Measurements from ENCODE around the gene NLGN3.

The NLGN3 gene

DNA sequence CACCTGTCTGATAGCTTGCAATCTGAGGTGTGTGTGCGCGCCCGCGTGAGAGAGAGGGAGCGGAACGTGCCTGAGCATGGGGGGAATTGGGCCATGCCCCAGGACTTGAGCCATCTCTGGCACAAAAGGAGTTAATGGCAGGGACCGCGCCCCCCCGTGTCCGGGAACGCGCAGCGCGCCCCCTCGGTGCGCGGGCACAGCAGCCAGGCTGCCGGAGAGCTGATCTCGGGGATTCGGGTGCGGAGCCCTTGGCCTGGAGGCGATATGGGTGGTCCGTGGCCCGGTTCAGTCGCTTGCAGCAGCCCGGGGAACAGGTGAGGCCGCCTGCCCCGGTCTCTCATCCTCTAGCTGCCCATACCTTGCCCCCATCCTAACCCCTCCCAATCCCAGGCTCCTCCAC lies at the start of gene NLGN3:
NLGN3 (plus strand) TSS at position 191 of the 400 bp plus-strand sequence. CDS start 2,909 bp downstream, outside the sequence.
- in situ Hi-C loops (cut with MboI; ENCODE audit: low sequenced_read_pairs) = no loop called here

DNA sequence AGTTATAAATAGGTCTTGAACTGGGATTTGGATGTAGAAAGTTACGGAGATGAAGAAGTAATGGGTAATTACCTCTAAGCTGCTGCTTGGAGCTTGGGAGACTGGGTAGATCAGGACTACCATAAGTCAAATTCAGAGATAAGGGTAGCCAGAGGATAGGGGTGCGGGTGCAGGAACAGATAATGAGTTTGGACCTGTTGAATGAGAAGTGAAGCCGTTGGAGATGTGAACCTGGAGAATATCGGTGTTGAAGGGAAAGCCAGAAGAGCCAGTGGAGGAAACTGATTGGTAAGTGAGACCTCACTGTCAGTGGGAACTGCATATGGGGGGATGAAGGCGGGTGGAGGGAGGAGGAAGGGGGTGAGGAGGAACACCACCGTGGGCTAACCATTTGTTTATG lies 49.6 kb upstream of the NLGN3 start:
- in situ Hi-C loops (cut with MboI; ENCODE audit: low sequenced_read_pairs) = no loop called here

DNA sequence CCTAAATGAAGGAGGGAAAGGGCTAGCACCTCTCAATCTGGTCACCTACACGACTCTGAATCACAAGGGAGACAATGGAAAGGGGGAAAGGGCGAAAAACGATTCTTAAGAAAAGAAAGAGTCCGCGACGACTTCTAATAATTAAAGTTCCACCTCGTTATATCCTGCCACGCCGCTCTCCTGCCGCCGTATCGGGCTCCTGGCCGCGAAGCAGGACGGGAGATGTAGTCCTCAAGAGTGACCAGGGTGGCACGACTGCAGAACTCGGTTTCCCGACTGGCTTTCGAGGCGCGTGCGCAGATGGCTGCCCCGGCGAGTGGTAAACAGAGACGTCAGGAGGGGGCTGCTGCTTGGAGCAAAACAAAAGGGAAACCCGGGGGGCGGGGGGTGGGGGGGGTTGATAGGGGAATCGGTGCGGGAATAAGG lies 49.1 kb upstream of the NLGN3 start, which contains the start of gene FOXO4:
FOXO4 (plus strand) TSS at position 297 of the 426 bp plus-strand sequence. CDS start 678 bp downstream, outside the sequence.
- in situ Hi-C loops (cut with MboI; ENCODE audit: low sequenced_read_pairs) = no loop called here

DNA sequence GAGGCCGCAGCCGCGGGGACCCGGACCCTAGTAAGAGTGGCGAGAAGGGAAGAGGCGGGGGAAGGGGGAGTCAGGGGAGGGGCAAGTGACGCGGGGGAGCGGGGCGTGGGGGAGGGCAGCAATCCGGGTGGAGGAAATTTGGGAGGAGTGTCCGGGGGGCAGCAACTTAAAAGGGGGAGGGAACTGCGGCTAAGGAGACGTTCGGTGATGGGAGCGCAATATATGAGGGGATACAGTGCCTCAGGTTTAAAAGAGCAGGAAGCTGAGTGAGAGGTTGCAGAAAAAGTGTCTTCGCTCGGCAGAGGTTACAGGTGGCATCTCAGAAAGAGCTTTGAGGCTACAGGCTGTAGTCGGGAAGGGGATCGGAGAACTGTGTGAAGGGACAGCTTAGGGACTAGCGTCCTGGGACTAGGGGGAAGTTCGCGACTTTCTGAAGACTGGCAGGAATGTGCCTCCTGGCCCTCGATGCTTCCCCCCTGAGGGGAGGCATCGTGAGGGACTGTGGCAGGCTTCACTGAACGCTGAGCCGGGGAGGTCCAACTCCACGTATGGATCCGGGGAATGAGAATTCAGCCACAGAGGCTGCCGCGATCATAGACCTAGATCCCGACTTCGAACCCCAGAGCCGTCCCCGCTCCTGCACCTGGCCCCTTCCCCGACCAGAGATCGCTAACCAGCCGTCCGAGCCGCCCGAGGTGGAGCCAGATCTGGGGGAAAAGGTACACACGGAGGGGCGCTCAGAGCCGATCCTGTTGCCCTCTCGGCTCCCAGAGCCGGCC lies 48.5 kb upstream of the NLGN3 start:
- in situ Hi-C loops (cut with MboI; ENCODE audit: low sequenced_read_pairs) = no loop called here

DNA sequence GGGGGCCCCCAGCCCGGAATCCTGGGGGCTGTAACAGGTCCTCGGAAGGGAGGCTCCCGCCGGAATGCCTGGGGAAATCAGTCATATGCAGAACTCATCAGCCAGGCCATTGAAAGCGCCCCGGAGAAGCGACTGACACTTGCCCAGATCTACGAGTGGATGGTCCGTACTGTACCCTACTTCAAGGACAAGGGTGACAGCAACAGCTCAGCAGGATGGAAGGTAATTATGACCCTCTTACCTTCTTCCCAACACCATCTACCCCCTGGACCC lies 47.9 kb upstream of the NLGN3 start:
- in situ Hi-C loops (cut with MboI; ENCODE audit: low sequenced_read_pairs) = no loop called here

DNA sequence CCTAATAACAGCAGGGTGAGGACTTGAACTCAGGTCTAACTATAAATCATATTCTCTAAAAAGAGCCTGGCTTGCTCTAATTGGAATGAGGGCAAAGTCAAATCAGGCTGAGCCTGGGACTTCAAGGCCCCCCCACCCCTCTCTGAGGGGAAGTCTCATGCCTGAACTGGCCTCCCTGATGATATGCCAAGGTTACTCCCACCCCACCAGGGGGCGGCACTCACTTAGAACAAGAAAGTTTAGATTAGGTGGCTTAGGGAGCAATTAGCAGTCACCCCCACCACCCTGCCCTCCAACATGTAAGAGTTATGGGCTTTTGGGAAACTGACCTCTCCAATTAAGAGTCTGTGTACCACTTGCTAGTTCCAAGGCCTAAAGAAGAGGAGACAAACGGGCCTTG lies 46.3 kb upstream of the NLGN3 start:
- in situ Hi-C loops (cut with MboI; ENCODE audit: low sequenced_read_pairs) = no loop called here

DNA sequence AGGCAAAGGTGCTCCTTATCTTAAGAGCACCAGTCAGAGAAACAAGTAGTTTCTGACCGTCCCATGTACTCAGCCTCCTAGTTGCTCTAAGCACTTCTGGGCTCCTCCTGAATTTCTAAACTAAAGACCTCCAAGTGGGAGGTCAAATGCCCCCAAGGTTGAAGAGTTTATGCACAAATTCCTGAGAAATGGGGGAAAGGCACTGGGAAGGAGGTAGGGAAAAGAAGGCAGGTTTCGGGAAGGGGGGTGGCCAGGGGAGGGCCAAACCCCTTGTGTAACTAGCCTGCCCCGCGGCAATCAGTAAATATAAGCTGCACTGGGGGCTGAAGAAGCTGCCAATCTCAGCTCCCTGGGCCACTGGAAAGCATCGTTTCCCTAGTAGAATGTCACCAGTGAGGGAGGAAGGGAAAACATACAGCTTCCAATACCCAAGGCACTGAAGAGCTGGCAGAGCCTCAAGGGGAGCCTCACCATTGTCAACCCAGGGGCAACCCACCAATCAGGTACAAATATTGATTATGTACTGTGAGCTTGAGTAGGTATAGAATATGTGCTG lies 45.6 kb upstream of the NLGN3 start:
- in situ Hi-C loops (cut with MboI; ENCODE audit: low sequenced_read_pairs) = no loop called here

DNA sequence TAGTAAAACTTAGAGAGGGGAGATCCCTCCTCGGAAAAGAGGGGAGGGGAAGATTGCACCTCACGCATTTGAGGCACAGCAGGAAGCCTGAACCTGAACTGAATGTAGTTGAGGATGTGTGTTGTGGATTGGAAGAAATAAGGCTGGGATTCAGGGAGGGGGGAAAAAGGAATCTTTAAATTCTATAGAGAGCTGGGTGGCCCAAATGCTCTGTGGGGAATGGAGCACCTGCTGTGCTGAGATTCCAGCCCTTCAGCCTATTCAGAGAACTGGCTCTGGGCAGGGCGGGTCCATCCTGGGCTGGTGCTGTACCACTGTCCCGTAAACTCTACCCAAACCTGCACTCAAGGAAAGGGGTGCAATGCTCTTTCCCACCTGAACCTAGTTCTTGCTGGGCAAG lies 44.9 kb upstream of the NLGN3 start:
- in situ Hi-C loops (cut with MboI; ENCODE audit: low sequenced_read_pairs) = no loop called here

DNA sequence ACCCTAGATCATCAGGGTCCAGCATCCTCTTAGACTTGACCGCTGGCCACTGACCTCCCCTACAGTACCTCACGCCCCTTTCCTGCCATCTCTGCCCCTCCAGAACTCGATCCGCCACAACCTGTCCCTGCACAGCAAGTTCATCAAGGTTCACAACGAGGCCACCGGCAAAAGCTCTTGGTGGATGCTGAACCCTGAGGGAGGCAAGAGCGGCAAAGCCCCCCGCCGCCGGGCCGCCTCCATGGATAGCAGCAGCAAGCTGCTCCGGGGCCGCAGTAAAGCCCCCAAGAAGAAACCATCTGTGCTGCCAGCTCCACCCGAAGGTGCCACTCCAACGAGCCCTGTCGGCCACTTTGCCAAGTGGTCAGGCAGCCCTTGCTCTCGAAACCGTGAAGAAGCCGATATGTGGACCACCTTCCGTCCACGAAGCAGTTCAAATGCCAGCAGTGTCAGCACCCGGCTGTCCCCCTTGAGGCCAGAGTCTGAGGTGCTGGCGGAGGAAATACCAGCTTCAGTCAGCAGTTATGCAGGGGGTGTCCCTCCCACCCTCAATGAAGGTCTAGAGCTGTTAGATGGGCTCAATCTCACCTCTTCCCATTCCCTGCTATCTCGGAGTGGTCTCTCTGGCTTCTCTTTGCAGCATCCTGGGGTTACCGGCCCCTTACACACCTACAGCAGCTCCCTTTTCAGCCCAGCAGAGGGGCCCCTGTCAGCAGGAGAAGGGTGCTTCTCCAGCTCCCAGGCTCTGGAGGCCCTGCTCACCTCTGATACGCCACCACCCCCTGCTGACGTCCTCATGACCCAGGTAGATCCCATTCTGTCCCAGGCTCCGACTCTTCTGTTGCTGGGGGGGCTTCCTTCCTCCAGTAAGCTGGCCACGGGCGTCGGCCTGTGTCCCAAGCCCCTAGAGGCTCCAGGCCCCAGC lies 43.8 kb upstream of the NLGN3 start:
- in situ Hi-C loops (cut with MboI; ENCODE audit: low sequenced_read_pairs) = no loop called here

DNA sequence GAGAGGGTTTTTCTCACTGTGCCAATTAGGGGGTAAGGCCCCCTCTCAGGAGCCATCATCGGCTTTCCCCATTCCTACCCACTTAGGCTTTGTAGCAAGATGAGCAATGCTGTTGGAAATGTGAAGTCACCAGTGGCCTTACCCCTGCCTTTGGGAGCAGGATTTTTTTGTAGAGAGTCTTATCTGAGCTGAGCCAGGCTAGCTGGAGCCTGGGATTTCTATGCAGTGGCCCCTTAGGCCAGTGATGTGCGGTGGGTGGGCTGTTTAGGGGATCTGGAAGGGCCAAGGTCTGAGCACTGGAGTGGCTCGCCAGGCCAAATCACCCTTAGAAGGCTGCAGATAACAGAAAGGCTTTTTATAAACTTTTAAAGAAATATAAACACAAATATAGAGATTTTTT lies 42.3 kb upstream of the NLGN3 start:
- in situ Hi-C loops (cut with MboI; ENCODE audit: low sequenced_read_pairs) = no loop called here

DNA sequence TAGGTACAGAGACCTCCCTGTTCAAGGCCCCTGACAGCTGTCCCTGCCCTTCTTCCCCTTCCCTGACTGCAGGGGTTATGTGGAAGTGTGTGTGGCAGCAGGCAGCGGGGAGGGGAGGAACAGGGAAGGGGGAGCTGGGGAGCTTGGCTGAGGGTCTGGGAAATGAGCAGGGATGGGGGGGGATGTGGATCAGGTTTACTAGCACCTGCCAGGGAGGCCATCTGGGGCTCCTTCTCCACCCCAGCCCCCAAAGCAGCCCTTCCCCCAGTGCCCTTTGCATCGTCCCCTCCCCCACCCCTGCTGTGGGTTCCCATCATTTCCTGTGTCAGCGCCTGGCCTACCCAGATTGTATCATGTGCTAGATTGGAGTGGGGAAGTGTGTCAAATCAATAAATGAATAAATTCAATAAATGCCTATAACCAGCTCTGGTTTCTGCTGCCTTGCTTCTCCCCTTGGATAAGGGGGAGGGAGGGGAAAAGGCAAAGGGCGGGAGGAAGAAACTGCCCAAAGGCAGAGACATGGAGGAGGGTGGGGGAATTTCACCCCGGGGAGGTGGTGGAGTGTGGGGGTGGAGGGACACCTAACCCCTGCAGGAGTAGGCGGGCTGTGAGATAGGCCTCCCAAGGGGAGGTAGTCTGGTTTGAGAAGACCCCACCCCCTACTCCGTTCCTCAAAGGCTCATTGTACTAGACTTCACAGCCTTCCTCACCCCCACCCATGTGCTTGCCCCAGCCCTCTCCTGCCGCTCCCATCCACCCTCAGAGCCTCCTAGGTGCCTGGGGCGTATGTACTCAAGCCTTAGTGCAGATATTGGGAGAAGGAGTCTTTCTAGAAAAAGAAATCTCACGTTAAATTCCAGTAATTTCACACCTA lies 41.3 kb upstream of the NLGN3 start:
- in situ Hi-C loops (cut with MboI; ENCODE audit: low sequenced_read_pairs) = no loop called here

DNA sequence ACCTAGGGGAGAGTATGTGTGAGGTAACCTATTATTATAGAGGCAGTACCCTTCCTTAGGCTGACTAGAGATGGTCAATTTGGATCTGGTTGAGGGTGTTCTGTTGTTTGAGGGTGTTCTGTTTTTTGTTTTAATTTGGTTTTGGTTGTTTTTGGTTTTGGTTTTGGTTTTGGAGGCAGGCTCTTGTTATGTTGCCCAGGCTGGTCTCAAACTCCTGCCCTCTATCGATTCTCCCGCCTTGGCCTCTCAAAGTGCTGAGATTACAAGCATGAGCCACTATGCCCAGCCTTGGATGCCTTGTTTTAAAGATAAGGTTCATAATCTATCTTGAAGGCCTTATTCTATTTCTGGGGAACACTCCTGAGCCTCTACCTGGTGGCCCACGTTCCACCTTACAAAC lies 39.0 kb upstream of the NLGN3 start:
- in situ Hi-C loops (cut with MboI; ENCODE audit: low sequenced_read_pairs) = no loop called here

DNA sequence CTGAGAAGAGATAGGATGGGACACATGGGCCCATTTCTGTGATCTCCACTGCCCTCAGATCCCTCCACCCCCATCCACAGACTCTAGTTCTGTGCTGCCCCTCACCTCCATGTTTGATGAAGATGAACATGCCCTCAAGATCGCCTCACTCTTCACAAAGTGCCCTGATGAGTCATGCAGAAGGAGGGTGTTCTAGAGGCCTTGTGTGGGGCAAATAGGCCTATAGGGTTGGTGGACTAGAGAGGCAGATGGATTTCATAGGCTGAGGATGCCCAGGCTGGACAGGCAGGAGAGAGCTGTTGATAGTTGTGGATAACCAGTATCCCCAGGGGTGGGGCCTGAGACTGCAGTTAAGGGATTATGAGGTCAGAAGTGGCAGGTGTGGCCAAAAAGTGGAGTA lies 38.2 kb upstream of the NLGN3 start, which contains the start of gene CXorf65:
CXorf65 (minus strand) TSS at position 314 of the 400 bp plus-strand sequence; CDS start at position 130, 184 bp downstream.
- in situ Hi-C loops (cut with MboI; ENCODE audit: low sequenced_read_pairs) = no loop called here

DNA sequence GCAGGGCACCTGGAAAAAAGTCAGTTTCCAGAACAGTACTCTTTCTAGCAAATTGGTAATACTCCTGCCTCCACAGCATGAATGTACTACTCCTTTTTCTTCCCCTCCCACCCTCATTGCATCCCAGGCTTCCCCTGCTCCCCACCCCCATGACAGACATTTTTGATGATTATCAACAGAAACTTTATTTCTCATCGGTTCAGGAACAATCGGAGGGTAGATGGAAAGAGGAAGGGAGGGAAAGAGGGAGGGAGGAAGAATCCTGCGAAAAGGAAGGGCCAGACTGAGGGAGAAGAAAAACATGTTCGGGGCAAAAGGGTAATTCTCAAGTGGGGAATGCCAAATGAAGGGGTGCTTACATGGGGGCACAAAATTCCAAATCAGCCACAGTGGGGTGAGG lies 37.4 kb upstream of the NLGN3 start:
- in situ Hi-C loops (cut with MboI; ENCODE audit: low sequenced_read_pairs) = no loop called here

DNA sequence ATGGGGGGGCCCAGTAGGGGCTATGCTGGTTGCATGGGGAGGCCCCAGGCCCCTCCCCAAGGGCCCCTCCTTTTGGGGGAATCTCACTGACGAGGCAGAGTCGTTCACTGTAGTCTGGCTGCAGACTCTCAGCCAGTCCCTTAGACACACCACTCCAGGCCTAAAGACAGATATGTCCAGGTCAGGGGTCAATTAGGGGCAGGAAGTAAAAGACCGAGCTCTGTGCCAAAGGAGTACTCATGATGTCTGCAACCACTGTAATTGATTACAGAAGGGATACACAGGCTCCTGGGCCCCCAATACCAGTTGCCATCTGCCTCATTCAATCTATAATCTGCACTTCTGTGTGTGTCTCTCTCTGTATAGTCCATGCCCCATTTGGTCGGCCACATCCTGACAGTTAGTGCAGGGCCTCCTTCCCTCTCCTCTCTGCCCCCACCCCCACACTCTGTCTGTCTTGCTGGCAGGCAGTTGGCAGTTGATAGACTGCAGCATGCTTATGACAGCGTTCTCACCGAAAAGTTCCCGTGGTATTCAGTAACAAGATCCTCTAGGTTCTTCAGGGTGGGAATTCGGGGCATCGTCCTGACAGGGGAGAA lies 36.8 kb upstream of the NLGN3 start:
- in situ Hi-C loops (cut with MboI; ENCODE audit: low sequenced_read_pairs) = no loop called here

DNA sequence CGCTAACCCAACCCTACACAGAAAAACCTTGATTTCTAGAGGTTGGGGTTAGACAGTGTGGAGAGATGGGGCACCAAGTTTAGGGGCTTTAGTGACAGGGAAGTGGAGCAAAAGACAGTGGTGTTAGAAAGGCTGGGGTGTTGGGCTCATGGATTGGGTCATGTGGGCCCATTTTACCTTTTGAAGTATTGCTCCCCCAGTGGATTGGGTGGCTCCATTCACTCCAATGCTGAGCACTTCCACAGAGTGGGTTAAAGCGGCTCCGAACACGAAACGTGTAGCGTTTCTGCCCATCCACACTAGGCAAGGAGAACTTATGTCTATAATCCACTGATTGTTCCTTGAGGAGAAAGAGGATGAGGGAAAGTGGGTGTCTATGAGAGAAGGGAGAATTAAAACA lies 35.6 kb upstream of the NLGN3 start:
- in situ Hi-C loops (cut with MboI; ENCODE audit: low sequenced_read_pairs) = no loop called here

DNA sequence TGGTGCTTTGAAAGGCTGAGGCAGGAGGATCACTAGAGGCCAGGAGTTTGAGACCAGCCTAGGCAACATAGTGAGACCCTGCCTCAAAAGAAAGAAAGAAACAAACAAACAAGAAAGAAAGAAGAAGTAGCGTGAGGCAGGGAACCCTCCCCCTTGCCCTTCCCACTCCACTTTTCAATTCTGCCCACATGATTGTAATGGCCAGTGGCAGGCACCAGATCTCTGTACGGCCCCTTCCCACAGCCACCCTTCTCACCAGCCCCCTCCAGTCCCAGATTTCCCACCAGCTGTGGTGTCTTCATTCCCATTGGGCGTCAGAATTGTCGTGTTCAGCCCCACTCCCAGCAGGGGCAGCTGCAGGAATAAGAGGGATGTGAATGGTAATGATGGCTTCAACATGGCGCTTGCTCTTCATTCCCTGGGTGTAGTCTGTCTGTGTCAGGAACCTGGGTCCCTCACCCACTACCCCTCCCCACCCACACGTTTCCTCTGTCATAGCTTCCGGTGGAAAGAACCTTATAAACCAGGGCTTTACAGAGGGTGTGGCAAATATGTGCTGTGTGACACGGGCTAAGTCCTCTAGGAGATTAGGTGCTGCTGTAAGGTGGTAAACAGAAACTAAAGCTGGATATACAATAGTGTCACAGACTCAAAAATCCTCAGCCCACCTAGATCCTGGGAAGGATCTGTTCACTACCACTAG lies 33.3 kb upstream of the NLGN3 start, which contains the start of gene IL2RG:
IL2RG (minus strand) TSS at position 437 of the 703 bp plus-strand sequence; CDS start at position 399, 38 bp downstream.
- in situ Hi-C loops (cut with MboI; ENCODE audit: low sequenced_read_pairs) = no loop called here

DNA sequence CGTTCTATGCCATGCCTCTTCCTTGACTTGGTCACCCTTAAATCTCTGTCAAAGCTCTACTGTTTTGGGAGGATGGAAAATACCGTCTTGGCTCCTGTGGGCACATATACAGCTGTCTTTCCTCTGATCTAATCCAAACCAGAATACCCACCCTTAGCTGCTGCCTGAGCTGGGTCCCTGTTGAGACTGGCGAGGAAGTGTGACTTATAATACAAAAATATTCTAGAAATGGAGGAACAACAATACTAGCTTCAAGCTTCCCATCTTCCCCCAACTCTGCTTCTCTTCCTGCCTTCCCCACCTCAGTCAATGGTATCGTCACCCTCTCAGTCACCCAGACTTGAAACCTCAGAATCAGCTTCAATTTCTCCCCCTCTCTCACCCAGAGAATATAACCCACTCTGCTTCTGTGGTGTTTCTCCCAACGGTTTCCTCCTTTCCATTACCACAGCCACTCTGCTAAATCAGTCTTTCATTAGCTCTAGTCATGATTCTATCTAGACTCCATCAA lies 32.7 kb upstream of the NLGN3 start:
- in situ Hi-C loops (cut with MboI; ENCODE audit: low sequenced_read_pairs) = no loop called here

DNA sequence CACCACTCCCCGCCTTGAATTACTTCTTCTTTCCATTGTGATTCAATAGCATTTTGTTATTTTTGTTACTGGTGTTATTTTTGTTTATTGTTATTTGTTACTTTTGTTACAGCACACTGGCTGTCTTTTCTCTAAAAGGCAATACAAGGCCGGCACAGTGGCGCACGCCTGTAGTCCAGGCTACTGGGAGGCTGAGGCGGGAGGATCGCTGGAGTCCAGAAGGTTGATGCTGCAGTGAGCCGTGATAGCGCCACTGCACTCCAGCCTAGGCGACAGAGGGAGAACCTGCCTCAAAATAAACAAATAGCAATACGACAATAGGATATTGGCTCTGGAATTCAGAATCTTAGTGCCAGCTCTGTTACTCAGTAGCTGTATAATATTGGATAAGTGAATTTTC lies 27.3 kb upstream of the NLGN3 start:
- in situ Hi-C loops (cut with MboI; ENCODE audit: low sequenced_read_pairs) = no loop called here

Data from HL-60/S4 treated with retinoic acid at 250 ng/mL for 4 days and 3 days (cell line).